Fibroblast of skin of right biceps (primary cell): ENCODE results near the gene LARP1.
"Not testable (repeated sequence)": the region's sequence is repeated elsewhere in the genome, so short reads cannot be mapped to it uniquely, and the experiment has no call there.

Source experiments
- DNase-seq: peaks from one replicate; pipeline ENCODE4 v3.0.0-alpha.2; 2013

Gene LARP1

GRCh38 chr5:154795235-154795596 lies 40.0 kb downstream of the LARP1 start:
- DNase-seq: peak; percentile 19

GRCh38 chr5:154797762-154798161 lies 42.6 kb downstream of the LARP1 start:
- DNase-seq: no peak

DNA sequence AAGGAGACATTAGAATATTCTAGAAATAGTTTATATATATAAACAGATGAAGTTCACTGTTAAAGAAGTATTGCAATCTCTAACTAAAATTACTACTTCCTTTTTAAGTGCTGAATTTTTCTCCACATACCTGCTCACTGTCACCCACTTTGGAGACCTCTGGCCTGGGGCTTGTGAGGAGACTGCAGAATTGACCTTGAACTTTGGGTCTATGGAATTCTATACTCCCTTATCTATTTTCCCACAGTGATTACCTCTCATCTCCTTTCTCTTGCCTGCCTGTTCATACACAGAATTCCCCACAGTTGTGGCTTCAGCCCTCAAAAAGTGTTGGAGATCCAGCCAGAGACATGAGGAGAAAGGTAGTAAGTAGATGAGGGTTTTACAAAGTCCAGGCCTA lies 45.4 kb downstream of the LARP1 start:
- DNase-seq: no peak

- DNase-seq: peak; percentile 7
Measured at GRCh38 chr5:154801083-154801482, 45.9 kb downstream of the LARP1 start.

DNA sequence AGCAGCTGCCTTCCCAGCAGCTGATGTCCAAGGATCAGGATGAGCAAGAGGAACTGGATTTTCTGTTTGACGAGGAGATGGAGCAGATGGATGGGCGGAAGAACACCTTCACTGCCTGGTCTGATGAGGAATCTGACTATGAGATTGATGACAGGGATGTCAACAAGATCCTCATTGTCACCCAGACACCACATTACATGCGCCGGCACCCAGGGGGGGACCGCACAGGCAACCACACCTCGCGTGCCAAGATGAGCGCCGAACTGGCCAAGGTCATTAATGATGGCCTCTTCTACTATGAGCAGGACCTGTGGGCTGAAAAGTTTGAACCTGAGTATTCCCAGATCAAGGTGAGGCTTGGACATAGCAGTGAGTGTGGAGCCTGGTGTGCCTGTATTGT lies 46.9 kb downstream of the LARP1 start:
- DNase-seq: no peak

- DNase-seq: no peak
Measured at GRCh38 chr5:154806176-154806575, 51.0 kb downstream of the LARP1 start.

- no peak for DNase-seq
Measured at GRCh38 chr5:154811239-154811638, 56.1 kb downstream of the LARP1 start.

DNA sequence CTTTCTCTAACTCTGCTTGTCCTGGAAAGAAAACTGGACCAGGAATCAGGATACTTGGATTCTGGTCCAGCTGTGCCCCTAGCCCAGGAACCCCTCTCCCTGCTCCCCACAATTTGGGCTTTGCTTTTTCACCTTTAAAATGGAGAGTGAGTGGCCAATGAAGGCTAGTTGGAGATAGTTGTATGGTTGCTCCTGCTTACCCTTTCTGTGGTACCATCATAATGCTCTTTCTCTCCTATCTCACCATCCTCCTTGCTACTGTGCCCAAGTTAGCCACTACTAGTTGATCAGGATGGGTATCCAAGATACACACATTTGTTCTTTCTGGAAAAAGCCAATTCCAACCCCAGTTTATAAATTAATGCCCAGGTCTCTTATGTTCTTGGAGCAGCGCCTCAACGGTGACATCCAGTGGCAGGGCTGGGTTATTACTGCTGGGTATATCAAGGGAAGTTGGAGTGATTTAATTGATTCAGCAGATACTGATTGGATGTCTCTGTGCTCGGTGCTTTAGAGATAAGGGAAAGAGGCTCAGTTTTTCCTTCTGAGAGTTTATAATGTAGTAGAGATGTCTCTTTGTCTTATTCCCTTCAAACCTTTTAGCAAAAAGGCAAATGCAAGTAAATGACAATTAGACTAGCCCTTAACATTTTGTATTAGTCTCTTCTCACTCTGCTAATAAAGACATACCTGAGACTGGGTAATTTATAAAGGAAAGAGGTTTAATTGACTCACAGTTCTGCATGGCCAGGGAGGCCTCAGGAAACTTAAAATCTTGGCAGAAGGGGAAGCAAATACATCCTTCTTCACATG lies 56.7 kb downstream of the LARP1 start:
- DNase-seq: peak; percentile 62

GRCh38 chr5:154813158-154813557 lies 58.0 kb downstream of the LARP1 start:
- no peak for DNase-seq

GRCh38 chr5:154813736-154814135 lies 58.6 kb downstream of the LARP1 start:
- no peak for DNase-seq

DNA sequence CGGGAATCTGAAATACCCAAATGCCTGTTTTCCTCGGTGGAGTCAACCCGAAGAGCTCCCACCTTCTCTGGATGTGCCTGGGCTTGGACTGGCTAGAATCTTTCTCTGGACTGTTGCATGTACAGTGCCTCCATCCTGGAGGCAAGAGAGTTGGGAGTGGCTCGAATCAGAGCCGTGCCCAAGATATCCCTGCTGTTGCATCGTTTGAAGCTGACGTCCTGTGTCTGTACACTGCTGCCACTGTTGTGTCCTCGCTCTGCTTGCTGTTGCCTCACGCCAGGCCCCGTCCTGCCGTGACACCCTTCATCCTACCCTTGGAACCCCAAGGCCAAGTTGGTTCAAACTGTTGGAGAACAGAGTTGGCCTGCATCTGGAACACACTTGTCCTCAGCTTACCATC lies 59.8 kb downstream of the LARP1 start:
- no peak for DNase-seq

DNA sequence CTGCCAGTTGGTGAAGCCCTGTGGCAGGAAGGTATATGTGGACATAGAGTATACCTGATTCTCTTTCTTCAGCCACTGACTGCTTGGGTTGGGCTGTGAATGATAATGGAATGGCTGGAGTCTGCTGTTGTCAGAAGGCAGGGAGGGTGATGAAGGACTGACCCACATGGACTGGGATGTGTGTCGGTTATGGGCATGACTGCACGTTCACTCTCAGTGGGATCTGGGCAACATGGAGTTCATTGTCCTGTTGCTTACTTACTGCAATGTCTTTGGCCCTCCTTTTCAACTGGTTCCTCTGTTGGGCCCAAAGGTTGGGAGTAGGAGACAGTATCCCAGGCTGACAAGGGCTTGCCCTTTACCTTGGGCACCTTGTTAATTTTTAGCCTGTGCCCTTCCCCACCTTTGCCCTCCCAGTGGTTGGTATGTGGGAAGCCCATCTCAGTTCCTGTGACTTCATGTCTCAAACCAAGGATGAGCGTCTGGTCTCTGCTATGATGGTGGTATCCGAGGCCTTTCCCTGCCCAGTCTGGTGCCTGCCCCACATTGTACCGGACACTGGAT lies 60.6 kb downstream of the LARP1 start:
- no peak for DNase-seq

- no peak for DNase-seq
Measured at GRCh38 chr5:154816891-154817492, 61.8 kb downstream of the LARP1 start.

DNA sequence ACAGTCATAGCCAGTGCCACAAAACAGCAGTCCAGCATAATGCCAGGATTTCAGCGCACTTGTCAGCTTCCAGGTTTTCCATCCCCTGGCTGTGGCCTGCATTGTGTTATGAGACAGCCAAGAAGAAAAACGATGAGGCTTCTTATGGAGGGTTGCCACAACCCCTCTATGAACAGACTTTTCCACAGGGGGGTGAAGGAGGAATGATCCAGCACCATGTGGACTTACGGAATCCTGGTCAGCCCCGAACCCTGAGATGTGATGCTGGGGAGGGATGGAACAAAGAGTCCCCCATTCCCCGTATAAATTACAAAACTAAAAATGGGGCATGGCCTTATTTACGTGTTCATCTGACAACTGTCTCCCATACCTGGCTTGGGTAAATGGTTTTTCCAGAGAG lies 62.6 kb downstream of the LARP1 start:
- DNase-seq: no peak

GRCh38 chr5:154818471-154819116 lies 63.4 kb downstream of the LARP1 start:
- no peak for DNase-seq

DNA sequence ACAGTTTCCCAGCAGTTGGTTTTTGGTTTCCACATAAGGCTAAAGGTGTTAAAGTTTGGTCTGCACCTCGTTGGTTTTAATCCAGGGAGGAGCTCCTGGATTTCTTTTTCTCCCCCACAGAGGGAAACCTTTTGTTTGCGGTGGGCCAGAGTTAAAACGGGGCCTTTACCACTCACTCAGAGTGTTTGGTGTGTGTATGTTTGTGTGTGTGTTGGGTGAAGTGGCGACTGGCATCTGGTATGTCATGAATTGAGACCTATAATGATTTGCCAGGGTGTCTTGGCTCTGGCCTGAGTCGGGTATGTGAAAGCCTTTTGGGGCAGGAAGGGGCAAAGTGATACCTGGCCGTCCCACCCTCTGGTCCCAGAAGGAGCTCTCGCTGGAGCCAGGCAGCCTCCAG lies 64.4 kb downstream of the LARP1 start:
- DNase-seq: no peak

DNA sequence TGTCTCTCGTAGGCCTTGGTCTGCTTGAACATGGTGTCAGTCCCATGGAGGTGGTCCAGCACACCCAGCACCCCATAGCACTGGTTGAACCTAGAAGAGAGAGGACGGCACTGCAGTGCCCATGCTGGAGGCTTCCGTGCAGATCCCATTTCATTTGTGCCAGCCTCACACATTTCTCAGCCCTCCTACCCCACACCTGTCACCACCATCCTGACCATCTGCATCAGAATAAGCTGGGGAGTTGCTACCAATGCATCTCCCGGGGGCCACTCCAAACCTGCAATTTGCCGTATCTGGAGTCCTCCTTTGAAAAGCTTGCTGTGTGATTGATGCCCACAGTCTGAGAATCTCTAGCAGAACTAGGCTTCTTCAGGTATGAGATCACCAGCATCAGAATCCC lies 65.2 kb downstream of the LARP1 start:
- no peak for DNase-seq

- DNase-seq: not testable (repeated sequence)
Measured at GRCh38 chr5:154822896-154823295, 67.7 kb downstream of the LARP1 start.

DNA sequence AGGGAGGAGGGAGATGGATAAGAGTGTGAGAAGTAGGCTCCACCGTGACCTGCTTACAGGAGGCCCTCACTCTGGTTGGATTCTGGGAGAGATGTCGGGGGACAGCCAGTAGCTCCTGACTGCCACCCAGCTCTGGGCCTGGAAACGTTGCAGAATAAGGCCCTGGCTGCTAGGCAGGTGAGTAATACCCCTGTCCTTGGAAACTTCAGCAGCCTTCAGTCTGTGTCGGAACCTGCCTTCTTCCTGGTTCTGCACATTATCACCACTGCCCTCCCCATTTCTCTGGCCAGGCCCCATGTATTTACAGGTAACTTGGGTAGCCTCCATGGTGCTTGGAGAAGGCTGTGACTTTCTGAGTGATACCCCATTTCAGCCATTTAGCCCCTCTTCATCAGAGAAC lies 68.4 kb downstream of the LARP1 start:
- DNase-seq: no peak

DNA sequence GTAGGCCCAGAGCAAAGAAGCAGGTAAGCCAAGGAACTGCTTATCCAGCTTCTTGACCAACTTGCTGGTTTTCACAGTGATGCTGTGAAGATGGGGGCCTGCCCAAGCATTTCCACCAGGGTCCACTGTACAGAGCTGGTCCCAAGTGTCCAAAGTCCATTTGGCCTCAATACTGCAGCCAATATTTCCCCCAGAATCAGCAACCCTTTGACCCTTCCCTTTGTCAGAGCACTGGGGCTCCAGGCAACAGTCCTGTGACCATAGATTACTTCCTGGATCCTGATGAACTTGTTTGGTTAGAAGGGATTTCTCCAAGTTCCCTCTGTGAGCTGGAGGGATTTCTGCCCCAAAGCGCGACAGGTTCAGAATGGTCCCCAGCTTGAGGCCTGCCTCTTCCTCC lies 68.9 kb downstream of the LARP1 start:
- no peak for DNase-seq

GRCh38 chr5:154829181-154829588 lies 74.0 kb downstream of the LARP1 start:
- no peak for DNase-seq

DNA sequence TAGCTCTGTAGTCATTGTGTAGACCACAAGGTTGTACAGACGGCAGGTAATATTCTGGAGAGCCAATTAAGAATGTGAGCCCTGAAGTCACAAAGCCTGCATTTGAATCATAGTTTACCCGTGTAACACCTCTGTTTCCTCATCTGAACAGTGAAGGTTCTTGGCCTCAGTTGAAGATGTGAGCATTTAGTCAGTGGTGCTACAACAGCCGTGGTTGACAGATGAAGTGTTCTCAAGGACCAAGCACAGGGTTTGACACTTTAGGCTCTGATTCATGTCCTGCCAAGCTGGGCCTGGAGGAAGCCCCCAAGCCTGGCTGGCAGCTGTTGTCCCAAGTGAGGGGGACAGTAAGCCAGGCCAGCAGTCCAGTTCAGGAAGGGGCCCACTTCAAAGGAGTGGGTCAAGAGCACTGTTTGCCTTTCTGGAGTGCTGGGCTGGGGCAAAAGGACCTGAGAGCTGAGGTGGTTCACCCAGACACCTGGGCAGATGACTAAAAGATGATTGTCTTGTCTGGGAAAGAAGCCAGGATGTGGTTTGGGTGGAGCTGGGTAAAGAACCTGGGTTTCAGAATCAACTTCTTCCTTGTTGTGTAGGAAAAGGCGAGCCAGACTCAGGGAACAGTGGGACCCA lies 74.5 kb downstream of the LARP1 start:
- DNase-seq: peak; percentile 20

GRCh38 chr5:154830219-154830595 lies 75.0 kb downstream of the LARP1 start:
- DNase-seq: no peak

- no peak for DNase-seq
Measured at GRCh38 chr5:154830596-154830995, 75.4 kb downstream of the LARP1 start.
